Effector CD4-positive, alpha-beta T cell (primary cell): ENCODE data around the gene LENEP.
A peak's percentile ranks its signal among the peaks of the same experiment; 100 is the strongest.

Experiments
- DNase-seq: peaks from one replicate; pipeline ENCODE4 v3.0.0-alpha.2; 2020

LENEP gene

GRCh38 chr1:154999571-155000410, 6.4 kb downstream of the LENEP start:
- DNase-seq, result no peak

GRCh38 chr1:155000411-155000725, 7.0 kb downstream of the LENEP start:
- DNase-seq, result no peak

GRCh38 chr1:155000726-155001424, 7.5 kb downstream of the LENEP start:
- DNase-seq, result peak; percentile 73

- no peak for DNase-seq
These were observed 8.0 kb downstream of the LENEP start for GRCh38 chr1:155001425-155001674.

GRCh38 chr1:155001675-155002463, 8.5 kb downstream of the LENEP start:
- DNase-seq, result peak; percentile 97

GRCh38 chr1:155002464-155003226, 9.3 kb downstream of the LENEP start, which contains the start of gene ZBTB7B:
TSS of gene ZBTB7B (plus strand) at chr1:155002802. CDS start at chr1:155014661, 11,859 bp downstream.
- DNase-seq, result no peak

- DNase-seq, result no peak
These were observed 9.9 kb downstream of the LENEP start for GRCh38 chr1:155003227-155003765.

GRCh38 chr1:155003766-155004351, 10.5 kb downstream of the LENEP start:
- no peak for DNase-seq

- no peak for DNase-seq
These were observed 11.1 kb downstream of the LENEP start for GRCh38 chr1:155004352-155005075.

GRCh38 chr1:155005076-155006011, 12.0 kb downstream of the LENEP start:
- no peak for DNase-seq

GRCh38 chr1:155006601-155007101, 13.3 kb downstream of the LENEP start:
- DNase-seq, result no peak

GRCh38 chr1:155007251-155007828, 14.0 kb downstream of the LENEP start:
- no peak for DNase-seq

- no peak for DNase-seq
These were observed 14.9 kb downstream of the LENEP start for GRCh38 chr1:155008015-155008941.

- DNase-seq, result no peak
These were observed 15.9 kb downstream of the LENEP start for GRCh38 chr1:155009221-155009711.

- DNase-seq, result no peak
These were observed 16.4 kb downstream of the LENEP start for GRCh38 chr1:155009742-155010141.

- no peak for DNase-seq
These were observed 17.0 kb downstream of the LENEP start for GRCh38 chr1:155010211-155010918.

GRCh38 chr1:155011004-155011416, 17.6 kb downstream of the LENEP start:
- DNase-seq, result no peak
